ENCODE results near the gene MUC5AC.

Gene MUC5AC

GRCh38 chr11:1174441-1175370 is 17.0 kb downstream of the MUC5AC start:
- CTCF ChIA-PET = no interaction called here
- TF ChIP-seq, protein P1, sequence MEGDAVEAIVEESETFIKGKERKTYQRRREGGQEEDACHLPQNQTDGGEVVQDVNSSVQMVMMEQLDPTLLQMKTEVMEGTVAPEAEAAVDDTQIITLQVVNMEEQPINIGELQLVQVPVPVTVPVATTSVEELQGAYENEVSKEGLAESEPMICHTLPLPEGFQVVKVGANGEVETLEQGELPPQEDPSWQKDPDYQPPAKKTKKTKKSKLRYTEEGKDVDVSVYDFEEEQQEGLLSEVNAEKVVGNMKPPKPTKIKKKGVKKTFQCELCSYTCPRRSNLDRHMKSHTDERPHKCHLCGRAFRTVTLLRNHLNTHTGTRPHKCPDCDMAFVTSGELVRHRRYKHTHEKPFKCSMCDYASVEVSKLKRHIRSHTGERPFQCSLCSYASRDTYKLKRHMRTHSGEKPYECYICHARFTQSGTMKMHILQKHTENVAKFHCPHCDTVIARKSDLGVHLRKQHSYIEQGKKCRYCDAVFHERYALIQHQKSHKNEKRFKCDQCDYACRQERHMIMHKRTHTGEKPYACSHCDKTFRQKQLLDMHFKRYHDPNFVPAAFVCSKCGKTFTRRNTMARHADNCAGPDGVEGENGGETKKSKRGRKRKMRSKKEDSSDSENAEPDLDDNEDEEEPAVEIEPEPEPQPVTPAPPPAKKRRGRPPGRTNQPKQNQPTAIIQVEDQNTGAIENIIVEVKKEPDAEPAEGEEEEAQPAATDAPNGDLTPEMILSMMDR (IDR thresholded peaks at IDR 0.05; ENCODE audit: insufficient read depth, low read length, missing control alignments) = no peak
- DNase-seq (ENCODE audit: low read depth, low spot score) = no peak
- H3K4me3 ChIP-seq (ENCODE audit: low read depth, low read length) = no peak overlapping the region
- POLR2A ChIA-PET = no interaction called here

DNA sequence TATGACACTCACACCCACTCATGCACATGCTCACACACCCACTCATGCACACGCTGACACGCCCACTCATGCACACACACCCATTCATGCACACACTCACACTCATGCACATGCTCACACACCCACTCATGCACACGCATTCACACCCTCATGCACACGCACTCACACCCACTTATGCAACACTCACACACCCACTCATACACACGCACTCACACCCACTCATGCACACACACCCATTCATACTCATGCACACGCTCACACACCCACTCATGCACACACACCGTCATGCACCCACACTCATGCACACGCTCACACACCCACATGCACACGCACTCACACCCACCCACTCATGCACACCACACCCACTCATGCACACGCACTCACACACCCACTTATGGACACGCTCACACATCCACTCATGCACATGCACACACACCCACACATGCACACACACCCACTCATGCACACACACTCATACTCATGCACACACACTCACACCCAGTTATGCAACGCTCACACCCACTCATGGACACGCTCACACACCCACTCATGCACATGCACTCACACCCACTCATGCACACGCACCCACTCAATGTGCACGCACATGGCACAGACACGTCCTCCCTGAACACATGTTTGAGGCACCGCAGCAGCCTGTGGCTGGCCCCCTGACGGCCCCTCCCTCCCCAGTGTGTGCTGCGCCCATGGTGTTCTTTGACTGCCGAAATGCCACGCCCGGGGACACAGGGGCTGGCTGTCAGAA is 17.9 kb downstream of the MUC5AC start:
- POLR2A ChIA-PET = no interaction called here
- TF ChIP-seq, protein P1 (IDR thresholded peaks at IDR 0.05; ENCODE audit: insufficient read depth, low read length, missing control alignments) = no peak
- no peak overlapping the region for H3K4me3 ChIP-seq (ENCODE audit: low read depth, low read length)
- CTCF ChIA-PET = no interaction called here
- no peak for DNase-seq (ENCODE audit: low read depth, low spot score)

- TF ChIP-seq, protein P1 (IDR thresholded peaks at IDR 0.05; ENCODE audit: insufficient read depth, low read length, missing control alignments) = no peak
- CTCF ChIA-PET = no interaction called here
- POLR2A ChIA-PET = no interaction called here
- no peak for DNase-seq (ENCODE audit: low read depth, low spot score)
- H3K4me3 ChIP-seq (ENCODE audit: low read depth, low read length) = no peak overlapping the region
Measured at GRCh38 chr11:1176224-1177019, 18.7 kb downstream of the MUC5AC start.

GRCh38 chr11:1177020-1177770 is 19.4 kb downstream of the MUC5AC start:
- TF ChIP-seq, protein P1 (IDR thresholded peaks at IDR 0.05; ENCODE audit: insufficient read depth, low read length, missing control alignments) = no peak
- POLR2A ChIA-PET = no interaction called here
- CTCF ChIA-PET = no interaction called here

GRCh38 chr11:1177771-1178090 is 20.0 kb downstream of the MUC5AC start:
- POLR2A ChIA-PET = no interaction called here
- no peak overlapping the region for H3K4me3 ChIP-seq (ENCODE audit: low read depth, low read length)
- CTCF ChIA-PET = no interaction called here
- TF ChIP-seq, protein P1 (IDR thresholded peaks at IDR 0.05; ENCODE audit: insufficient read depth, low read length, missing control alignments) = no peak
- no peak for DNase-seq (ENCODE audit: low read depth, low spot score)

More at GRCh38 chr11:1177020-1177770, 19.4 kb downstream of the MUC5AC start:
- H3K4me3 ChIP-seq (ENCODE audit: low read depth, low read length) = no peak overlapping the region
- no peak for DNase-seq (ENCODE audit: low read depth, low spot score)

All from AG04449 (cell line).